ENCODE measurements around the gene SUFU. TPM values are rescaled to one million over a fixed set of nuclear protein-coding genes. Genes with fewer than 3 reads are reported as not detected.
"Not testable (repeated sequence)": the region's sequence is repeated elsewhere in the genome, so short reads cannot be mapped to it uniquely, and the experiment has no call there.

SUFU gene
- total RNA-seq (10 to 100 TPM; 14.0 to 14.8 TPM), polyA plus RNA-seq (1 to 10 TPM; 3.5 to 5.6 TPM)
- long read RNA-seq, donor 1, full-length matches to known transcripts = 4 of 4 reads
- long read RNA-seq, donor 1, partial matches to known transcripts = 0 of 4 reads
- long read RNA-seq, donor 1, other reads (novel, unspliced or antisense) = 0 of 4 reads
- long read RNA-seq, donor 2, partial matches to known transcripts = 5 of 5 reads
- long read RNA-seq, donor 2, other reads (novel, unspliced or antisense) = 0 of 5 reads
- long read RNA-seq, donor 3 = 0 reads
- long read RNA-seq, donor 4, full-length matches to known transcripts = 2 of 2 reads
- long read RNA-seq, donor 4, partial matches to known transcripts = 0 of 2 reads
- long read RNA-seq, donor 4, other reads (novel, unspliced or antisense) = 0 of 2 reads
- long read RNA-seq, donor 5, full-length matches to known transcripts = 5 of 5 reads
- long read RNA-seq, donor 5, partial matches to known transcripts = 0 of 5 reads
- long read RNA-seq, donor 5, other reads (novel, unspliced or antisense) = 0 of 5 reads

- Histone ChIP-seq H3K27ac (ENCODE audit: low read depth in 1 of 2, low read length in 1 of 2) (peak within 1 kb of the TSS; percentile 10 to 97), H3K4me1 (ENCODE audit: control insufficient read depth in 5 of 5, insufficient read depth in 5 of 5, low read length in 5 of 5) (peaks cover 0 to 29% (median 10%) of the 10 kb centered on the region in 5 donors), H3K4me3 (peak within 1 kb of the TSS; percentile 54), H3K9ac (ENCODE audit: insufficient read depth in 1 of 2, low read length in 2 of 2) (peak within 1 kb of the TSS; percentile 11 to 70), H3K36me3 (ENCODE audit: control insufficient read depth in 4 of 4, insufficient read depth in 4 of 4, low read length in 4 of 4) (peaks cover 0 to 7% (median under 1%) of the 10 kb centered on the region in 4 donors), H3K9me3 (ENCODE audit: control insufficient read depth in 4 of 4, insufficient read depth in 3 of 4, low read length in 3 of 4) (no peaks in the 10 kb centered on the region), H3K27me3 (ENCODE audit: control insufficient read depth in 3 of 3, insufficient read depth in 3 of 3, low read length in 2 of 3) (no peaks in the 10 kb centered on the region)
- DNase-seq = peak; percentile 98 to 99 (median 99)
- 1% methylated on average over 22 to 44 of the region's 44 CpGs for WGBS, 2 donors
- ATAC-seq (ENCODE audit: insufficient read depth, low FRiP score) = peak; percentile 81
- TF ChIP-seq CTCF (IDR thresholded peaks at IDR 0.05; ENCODE audit: control extremely low read depth, extremely low read depth) = peak; percentile 82
Measured at GRCh38 chr10:102503264-102504178, at the start of gene SUFU. Gene SUFU, plus strand, starts transcription at chr10:102503972. Its CDS starts 181 bp downstream, at chr10:102504153.

- not testable (repeated sequence) for H3K27me3 ChIP-seq (ENCODE audit: control insufficient read depth in 3 of 3, insufficient read depth in 3 of 3, low read length in 2 of 3); H3K9ac ChIP-seq (ENCODE audit: insufficient read depth in 1 of 2, low read length in 2 of 2); H3K9me3 ChIP-seq (ENCODE audit: control insufficient read depth in 4 of 4, insufficient read depth in 3 of 4, low read length in 3 of 4); H3K4me1 ChIP-seq (ENCODE audit: control insufficient read depth in 5 of 5, insufficient read depth in 5 of 5, low read length in 5 of 5); DNase-seq; H3K4me3 ChIP-seq; H3K36me3 ChIP-seq (ENCODE audit: control insufficient read depth in 4 of 4, insufficient read depth in 4 of 4, low read length in 4 of 4); ATAC-seq (ENCODE audit: insufficient read depth, low FRiP score)
- peak overlapping the region in 1 of 2 donors; percentile 87 for H3K27ac ChIP-seq (ENCODE audit: low read depth in 1 of 2, low read length in 1 of 2)
- WGBS, 2 donors = 49 to 53% methylated on average over 13 of the region's 13 CpGs
Measured at GRCh38 chr10:102454662-102455487, 48.9 kb upstream of the SUFU start.

- WGBS, 2 donors = 44 to 51% methylated on average over 7 of the region's 7 CpGs
- Histone ChIP-seq H3K27ac (ENCODE audit: low read depth in 1 of 2, low read length in 1 of 2) (peak overlapping the region in 1 of 2 donors; percentile 89), H3K27me3 (ENCODE audit: control insufficient read depth in 3 of 3, insufficient read depth in 3 of 3, low read length in 2 of 3) (no peaks in the 10 kb centered on the region)
Measured at GRCh38 chr10:102455893-102456471, 47.8 kb upstream of the SUFU start.

More at GRCh38 chr10:102455893-102456471, 47.8 kb upstream of the SUFU start:
- DNase-seq (no peak), ATAC-seq (ENCODE audit: insufficient read depth, low FRiP score) (peak; percentile 48)
- no peak for TF ChIP-seq CTCF (IDR thresholded peaks at IDR 0.05; ENCODE audit: control extremely low read depth, extremely low read depth)
- H3K9ac ChIP-seq (ENCODE audit: insufficient read depth in 1 of 2, low read length in 2 of 2) = no peak overlapping the region
- peaks cover 0 to 2% (median 0%) of the 10 kb centered on the region in 4 donors for H3K36me3 ChIP-seq (ENCODE audit: control insufficient read depth in 4 of 4, insufficient read depth in 4 of 4, low read length in 4 of 4)
- peaks cover 0 to 10% (median 7%) of the 10 kb centered on the region in 5 donors for H3K4me1 ChIP-seq (ENCODE audit: control insufficient read depth in 5 of 5, insufficient read depth in 5 of 5, low read length in 5 of 5)
- H3K9me3 ChIP-seq (ENCODE audit: control insufficient read depth in 4 of 4, insufficient read depth in 3 of 4, low read length in 3 of 4) = no peaks in the 10 kb centered on the region
- H3K4me3 ChIP-seq = no peak overlapping the region

Measured in lung (tissue), 16 donors.